ENCODE data around the gene TULP3.

Gene TULP3

DNA sequence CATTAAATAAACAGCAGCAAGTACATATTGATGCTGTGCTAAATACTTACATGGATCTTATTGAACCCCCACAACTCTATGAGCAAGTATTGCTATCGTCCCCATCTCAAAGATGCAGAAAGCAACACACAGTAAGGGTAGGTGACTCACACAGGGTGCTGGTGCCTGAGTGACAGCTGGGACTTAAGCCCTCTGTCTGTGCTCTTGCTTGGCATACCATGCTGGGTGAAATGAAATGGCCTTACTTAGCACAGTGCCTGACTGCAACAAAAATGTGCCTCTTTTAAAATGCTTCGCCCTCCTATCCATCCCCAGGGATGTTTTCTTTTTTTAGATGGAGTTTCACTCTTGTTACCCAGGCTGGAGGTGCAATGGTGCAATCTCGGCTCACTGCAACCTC is 34.6 kb upstream of the TULP3 start:
- no peaks in the 10 kb centered on the region for H3K4me1 ChIP-seq (ENCODE audit: insufficient read depth, low read length, poor library complexity, severe bottlenecking)
- no peaks in the 10 kb centered on the region for H3F3A ChIP-seq (ENCODE audit: low read depth)
- H3K9me3 ChIP-seq (ENCODE audit: insufficient read depth, low read depth, low read length) = no peaks in the 10 kb centered on the region
- peaks cover 25% of the 10 kb centered on the region for H3K36me3 ChIP-seq (ENCODE audit: insufficient read depth, low read length)
- no peaks in the 10 kb centered on the region for H3K79me2 ChIP-seq (ENCODE audit: insufficient read depth, low read length)
- H4K20me1 ChIP-seq (ENCODE audit: insufficient read depth, low read length, poor library complexity, severe bottlenecking) = no peaks in the 10 kb centered on the region
- H3K4me3 ChIP-seq (ENCODE audit: low read length, poor library complexity, severe bottlenecking) = no peak overlapping the region
- H3K4me2 ChIP-seq (ENCODE audit: low read depth, low read length, poor library complexity, severe bottlenecking) = no peak overlapping the region
- no peak overlapping the region for H2AFZ ChIP-seq (ENCODE audit: low read length)
- H3K9me2 ChIP-seq (replicated peaks; ENCODE audit: low read depth, low read length) = no peaks in the 10 kb centered on the region
- TF ChIP-seq CTCF (conservative IDR thresholded peaks at IDR 0.05; ENCODE audit: low read length) (no peak), EZH2phosphoT487 (IDR thresholded peaks at IDR 0.05; ENCODE audit: borderline replicate concordance) (no peak)
- no peak overlapping the region for H3K9ac ChIP-seq (ENCODE audit: low read depth, low read length, poor library complexity, severe bottlenecking)
- H3K27me3 ChIP-seq (ENCODE audit: insufficient read depth, low read length, poor library complexity, severe bottlenecking) = no peaks in the 10 kb centered on the region

GRCh38 chr12:2857021-2857431 is 33.7 kb upstream of the TULP3 start, which contains the start of gene TEX52:
TSS of gene TEX52 (minus strand) at chr12:2857039. CDS start at chr12:2857026, 13 bp downstream.
- H3K36me3 ChIP-seq (ENCODE audit: insufficient read depth, low read length) = peaks cover 33% of the 10 kb centered on the region
- H4K20me1 ChIP-seq (ENCODE audit: insufficient read depth, low read length, poor library complexity, severe bottlenecking) = peaks cover 4% of the 10 kb centered on the region
- no peaks in the 10 kb centered on the region for H3K79me2 ChIP-seq (ENCODE audit: insufficient read depth, low read length)
- no peaks in the 10 kb centered on the region for H3K27me3 ChIP-seq (ENCODE audit: insufficient read depth, low read length, poor library complexity, severe bottlenecking)
- no peak within 1 kb of the TSS for H3K4me2 ChIP-seq (ENCODE audit: low read depth, low read length, poor library complexity, severe bottlenecking)
- no peak within 1 kb of the TSS for H2AFZ ChIP-seq (ENCODE audit: low read length)
- no peaks in the 10 kb centered on the region for H3K9me3 ChIP-seq (ENCODE audit: insufficient read depth, low read depth, low read length)
- no peaks in the 10 kb centered on the region for H3F3A ChIP-seq (ENCODE audit: low read depth)
- no peaks in the 10 kb centered on the region for H3K4me1 ChIP-seq (ENCODE audit: insufficient read depth, low read length, poor library complexity, severe bottlenecking)
- H3K9ac ChIP-seq (ENCODE audit: low read depth, low read length, poor library complexity, severe bottlenecking) = no peak within 1 kb of the TSS
- no peak within 1 kb of the TSS for H3K4me3 ChIP-seq (ENCODE audit: low read length, poor library complexity, severe bottlenecking)
- TF ChIP-seq EZH2phosphoT487 (IDR thresholded peaks at IDR 0.05; ENCODE audit: borderline replicate concordance) = no peak
- TF ChIP-seq CTCF (conservative IDR thresholded peaks at IDR 0.05; ENCODE audit: low read length) = no peak
- H3K9me2 ChIP-seq (replicated peaks; ENCODE audit: low read depth, low read length) = no peaks in the 10 kb centered on the region

DNA sequence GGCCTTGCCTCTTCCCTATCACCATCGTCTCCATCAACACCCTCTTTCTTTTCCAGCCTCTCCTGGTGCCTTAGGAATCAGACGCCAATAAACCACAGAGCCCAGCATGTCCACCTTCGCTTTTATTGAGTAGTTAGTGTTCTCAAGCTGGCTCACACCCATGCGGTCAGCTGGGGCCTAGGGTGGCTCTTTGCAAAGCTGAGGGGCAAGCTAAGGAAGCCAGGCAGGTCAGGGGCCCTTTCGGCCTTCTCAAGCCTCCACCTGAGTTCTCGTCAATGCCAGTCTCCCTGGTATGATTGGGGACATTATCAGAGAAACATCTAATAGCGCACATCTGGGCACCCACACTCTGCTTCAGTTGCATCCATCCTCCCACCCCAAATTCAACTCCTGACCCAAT is 33.1 kb upstream of the TULP3 start:
- no peak overlapping the region for H3K4me3 ChIP-seq (ENCODE audit: low read length, poor library complexity, severe bottlenecking)
- H2AFZ ChIP-seq (ENCODE audit: low read length) = no peak overlapping the region
- peaks cover 35% of the 10 kb centered on the region for H3K36me3 ChIP-seq (ENCODE audit: insufficient read depth, low read length)
- TF ChIP-seq EZH2phosphoT487 (IDR thresholded peaks at IDR 0.05; ENCODE audit: borderline replicate concordance) = no peak
- TF ChIP-seq CTCF (conservative IDR thresholded peaks at IDR 0.05; ENCODE audit: low read length) = no peak
- H3K9me2 ChIP-seq (replicated peaks; ENCODE audit: low read depth, low read length) = no peaks in the 10 kb centered on the region
- no peaks in the 10 kb centered on the region for H3K4me1 ChIP-seq (ENCODE audit: insufficient read depth, low read length, poor library complexity, severe bottlenecking)
- H3K9me3 ChIP-seq (ENCODE audit: insufficient read depth, low read depth, low read length) = no peaks in the 10 kb centered on the region
- H3K27me3 ChIP-seq (ENCODE audit: insufficient read depth, low read length, poor library complexity, severe bottlenecking) = no peaks in the 10 kb centered on the region
- H3K4me2 ChIP-seq (ENCODE audit: low read depth, low read length, poor library complexity, severe bottlenecking) = no peak overlapping the region
- no peak overlapping the region for H3K9ac ChIP-seq (ENCODE audit: low read depth, low read length, poor library complexity, severe bottlenecking)
- H3F3A ChIP-seq (ENCODE audit: low read depth) = no peaks in the 10 kb centered on the region
- H3K79me2 ChIP-seq (ENCODE audit: insufficient read depth, low read length) = no peaks in the 10 kb centered on the region
- H4K20me1 ChIP-seq (ENCODE audit: insufficient read depth, low read length, poor library complexity, severe bottlenecking) = peaks cover 4% of the 10 kb centered on the region
